COLO668 (cell line): ENCODE results near the gene DPY19L1.
"Not testable (repeated sequence)": the region's sequence is repeated elsewhere in the genome, so short reads cannot be mapped to it uniquely, and the experiment has no call there.

Experiments
- DNase-seq: peaks from one replicate; lab custom pipeline; 2025; ENCODE audit not compliant: unreplicated experiment; lab: John Stamatoyannopoulos, UW

DPY19L1 gene

DNA sequence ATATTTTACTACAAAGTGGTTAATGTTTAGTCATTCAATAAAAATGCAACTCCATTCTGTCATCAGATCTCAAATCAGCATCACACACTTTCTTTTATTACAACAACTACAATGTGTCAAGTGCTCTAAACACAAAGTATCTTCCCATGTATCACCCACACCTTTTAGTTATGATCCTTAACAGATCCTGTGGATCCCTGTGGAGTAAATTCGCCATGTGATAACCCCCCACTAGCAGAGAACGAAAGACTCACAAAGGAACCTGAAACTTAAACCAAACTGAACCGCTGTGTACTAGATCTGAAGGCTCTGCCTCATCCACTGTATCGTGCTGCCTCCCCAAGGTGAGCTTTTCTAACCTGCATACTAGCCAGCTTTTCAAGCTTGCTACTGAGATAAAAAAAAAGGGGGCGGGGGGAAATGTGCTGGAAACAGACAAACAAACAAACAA lies 1.7 kb downstream of the DPY19L1 start:
- peak; percentile 35 for DNase-seq

DNA sequence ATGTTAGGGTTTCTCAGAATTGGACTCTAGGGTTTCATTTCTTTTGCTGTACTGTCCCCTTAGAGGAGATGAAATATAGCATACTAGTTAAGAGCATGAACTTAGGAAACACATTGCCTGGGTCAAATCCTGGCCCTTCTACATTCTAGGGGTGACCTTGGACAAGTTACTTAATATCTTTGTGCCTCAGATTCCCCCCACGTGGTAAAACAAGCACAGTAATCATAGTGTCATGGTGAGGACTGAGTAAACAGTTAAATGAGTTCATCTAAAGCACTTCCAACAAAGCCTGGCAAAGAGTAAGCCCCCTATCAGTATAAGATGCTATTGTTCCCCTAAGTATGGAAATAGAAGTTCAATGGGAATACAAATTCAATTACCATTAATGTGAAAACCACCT lies 5.1 kb downstream of the DPY19L1 start:
- no peak for DNase-seq

DNA sequence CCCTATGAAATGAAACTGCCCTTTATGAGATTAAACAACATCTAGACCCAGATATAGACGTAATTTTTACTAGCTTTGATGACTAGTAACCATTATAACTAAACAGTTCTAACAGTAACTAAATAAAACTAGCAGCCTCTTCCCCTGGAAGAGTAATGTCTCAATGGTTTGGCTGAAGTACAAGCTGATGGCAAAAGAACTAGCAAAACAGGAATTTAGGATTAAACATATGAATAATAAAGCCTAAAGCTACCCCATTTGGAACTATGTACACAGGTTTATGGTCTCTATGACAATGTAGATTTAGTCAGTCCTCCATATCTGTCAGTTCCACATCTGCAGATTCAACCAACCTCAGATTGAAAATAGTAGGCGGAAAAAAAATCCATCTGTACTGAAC lies 6.4 kb downstream of the DPY19L1 start:
- DNase-seq, result no peak

GRCh38 chr7:35029311-35029710 lies 8.0 kb downstream of the DPY19L1 start:
- DNase-seq, result no peak

- no peak for DNase-seq
These were observed 11.1 kb downstream of the DPY19L1 start for GRCh38 chr7:35026150-35026549.

- DNase-seq, result no peak
These were observed 11.9 kb downstream of the DPY19L1 start for GRCh38 chr7:35025369-35025870.

DNA sequence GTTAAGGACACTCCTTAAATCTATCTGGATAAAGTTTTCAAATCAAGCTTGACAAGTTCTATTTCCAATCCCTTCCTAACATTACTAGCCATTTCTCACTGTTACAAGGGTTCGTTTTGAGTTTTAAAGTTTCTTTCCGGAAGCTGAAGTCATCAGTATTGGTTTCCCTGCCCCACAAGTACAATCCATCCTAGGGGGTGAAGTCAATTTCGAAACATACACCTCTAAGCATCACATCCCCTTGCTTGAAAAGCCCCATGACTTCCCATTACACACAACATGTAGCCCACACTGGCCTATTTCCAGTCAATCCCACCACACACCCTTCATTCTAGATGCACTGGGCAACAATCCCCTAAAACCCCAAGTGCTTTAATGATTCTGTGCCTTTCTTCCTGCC lies 13.0 kb downstream of the DPY19L1 start:
- no peak for DNase-seq

DNA sequence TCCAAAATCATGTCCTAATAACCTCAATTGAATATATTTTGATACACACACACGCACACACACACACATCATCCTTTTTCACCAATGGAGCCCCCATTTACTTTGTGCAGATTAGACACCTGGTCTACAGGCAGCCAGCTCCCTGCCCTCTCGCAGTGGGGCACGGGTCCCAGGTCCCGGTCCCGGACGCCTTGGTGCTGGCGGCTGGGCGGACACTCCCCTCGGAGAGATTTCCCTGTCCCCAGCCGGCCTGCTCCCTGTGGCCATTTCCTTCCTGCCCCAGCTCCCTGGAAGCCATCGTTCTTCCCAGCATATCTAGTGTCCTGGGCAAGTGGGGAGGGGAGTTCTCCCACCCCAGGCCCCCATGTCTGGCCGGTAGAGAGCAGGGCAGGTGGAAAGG lies 14.6 kb downstream of the DPY19L1 start:
- no peak for DNase-seq

DNA sequence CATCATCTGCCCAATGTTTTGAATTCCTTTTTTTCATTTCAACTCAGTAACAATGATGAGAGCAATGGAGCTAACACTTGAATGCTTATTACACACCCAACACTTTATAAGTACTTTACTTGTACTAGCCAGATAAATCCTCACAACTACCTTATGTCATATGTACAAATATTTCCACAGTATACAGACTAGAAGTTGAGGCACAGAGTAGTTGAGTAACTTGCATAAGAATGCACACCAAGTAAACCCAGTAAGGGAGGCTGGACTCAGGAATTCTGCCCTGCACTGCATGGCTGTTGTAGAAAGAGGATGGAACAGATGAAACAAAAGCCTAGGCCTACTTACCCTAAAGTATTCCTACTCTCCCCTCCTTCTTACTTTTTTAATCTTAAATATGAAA lies 15.8 kb downstream of the DPY19L1 start:
- DNase-seq, result no peak

GRCh38 chr7:35019801-35020200 lies 17.5 kb downstream of the DPY19L1 start:
- DNase-seq, result no peak

- no peak for DNase-seq
These were observed 18.0 kb downstream of the DPY19L1 start for GRCh38 chr7:35019179-35019729.

GRCh38 chr7:35015346-35015859 lies 21.9 kb downstream of the DPY19L1 start:
- DNase-seq, result no peak

- DNase-seq, result no peak
These were observed 25.1 kb downstream of the DPY19L1 start for GRCh38 chr7:35012160-35012559.

GRCh38 chr7:35011085-35011484 lies 26.2 kb downstream of the DPY19L1 start:
- DNase-seq, result no peak

DNA sequence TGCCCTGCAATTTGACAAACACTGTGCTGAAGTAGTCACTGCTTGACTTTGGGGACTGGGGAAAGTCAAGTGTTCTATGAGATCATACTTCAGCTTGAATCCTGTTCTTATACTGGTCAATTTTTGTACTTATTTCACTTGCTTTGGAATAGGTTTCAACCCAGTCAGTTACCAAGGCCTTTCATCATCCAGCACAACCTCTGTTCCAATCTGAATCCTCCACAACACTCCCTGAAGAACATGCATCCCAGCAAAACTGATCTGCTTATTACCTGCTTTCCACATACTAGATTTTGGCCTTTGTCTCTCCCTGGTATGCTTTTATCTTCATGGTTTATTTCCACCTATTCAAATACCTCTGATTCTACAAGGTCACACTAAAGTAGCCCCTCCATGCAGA lies 29.5 kb downstream of the DPY19L1 start:
- DNase-seq, result no peak

GRCh38 chr7:35004531-35005095 lies 32.7 kb downstream of the DPY19L1 start:
- no peak for DNase-seq

- peak; percentile 82 for DNase-seq
These were observed 33.5 kb downstream of the DPY19L1 start for GRCh38 chr7:35003679-35004303.

DNA sequence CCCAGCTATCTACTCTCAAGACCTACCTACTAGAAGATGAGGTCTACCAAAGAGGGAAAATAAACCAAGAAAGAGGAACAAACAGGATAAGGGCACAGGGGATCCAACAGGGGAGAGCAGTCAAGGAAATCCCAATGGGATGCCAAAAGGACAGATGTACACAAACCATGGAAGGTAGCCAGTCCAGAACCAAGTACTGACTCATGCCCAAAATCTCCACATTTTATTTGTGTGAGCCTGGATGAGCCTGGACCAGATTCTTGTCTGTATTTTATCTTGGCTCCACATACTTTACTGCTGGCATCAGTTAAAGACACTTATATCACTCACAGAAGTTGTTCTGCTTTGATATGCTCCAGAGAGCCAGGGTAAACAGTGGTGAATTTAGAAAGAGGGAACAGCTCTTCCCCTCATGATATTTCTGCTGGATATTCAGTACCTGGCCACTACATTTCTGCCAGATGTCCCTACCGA lies 34.1 kb downstream of the DPY19L1 start:
- not testable (repeated sequence) for DNase-seq

DNA sequence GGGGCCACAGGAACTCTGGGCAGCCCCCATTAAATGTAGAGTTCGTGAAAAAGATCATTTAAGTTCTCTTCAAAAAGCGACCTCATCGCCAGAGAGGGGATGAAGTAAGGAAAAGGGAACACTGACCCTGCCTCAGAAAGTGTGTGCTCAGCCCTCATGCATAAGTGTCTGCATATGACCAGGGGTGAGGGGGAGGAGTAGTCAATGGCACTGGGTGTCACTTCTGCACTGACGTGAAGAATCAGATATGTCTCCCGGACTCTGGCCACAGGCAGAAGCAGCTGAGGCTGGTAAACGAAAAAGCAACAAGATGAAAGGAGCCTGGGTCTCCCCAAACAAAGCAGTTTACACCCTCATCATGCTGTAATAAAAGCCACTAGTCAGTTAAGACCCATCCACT lies 39.0 kb downstream of the DPY19L1 start:
- DNase-seq, result not testable (repeated sequence)

DNA sequence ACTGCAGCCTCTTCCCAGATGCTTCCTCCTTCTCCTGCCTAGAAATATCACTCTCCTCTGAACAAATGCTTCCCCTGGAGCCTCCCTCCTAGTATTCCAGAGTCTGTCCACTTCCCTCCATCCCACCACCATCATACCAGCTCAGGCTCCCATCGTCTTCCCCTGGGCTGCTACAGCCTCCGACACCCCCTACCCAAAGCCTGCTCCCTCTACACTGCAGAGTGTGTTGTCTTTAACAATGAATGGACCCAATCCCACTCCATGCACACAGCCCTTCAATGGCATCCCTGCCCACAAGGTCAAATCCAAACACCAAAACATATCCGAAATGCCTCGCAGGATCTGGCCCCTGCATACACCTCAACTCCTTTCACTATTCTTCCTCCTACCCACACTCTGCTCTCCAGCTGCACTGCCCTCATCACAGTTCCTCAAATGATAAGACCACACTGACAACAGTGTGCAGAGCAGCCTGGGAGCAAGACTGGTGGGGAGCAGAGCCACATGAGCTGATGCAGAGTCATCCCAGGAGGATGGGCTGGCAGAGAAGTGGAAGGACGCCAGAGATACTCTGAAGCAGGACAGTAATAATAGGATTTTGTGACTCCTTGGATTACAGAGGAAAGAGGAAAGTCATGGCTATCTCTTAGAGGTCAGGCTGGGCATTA lies 40.7 kb downstream of the DPY19L1 start:
- not testable (repeated sequence) for DNase-seq

DNA sequence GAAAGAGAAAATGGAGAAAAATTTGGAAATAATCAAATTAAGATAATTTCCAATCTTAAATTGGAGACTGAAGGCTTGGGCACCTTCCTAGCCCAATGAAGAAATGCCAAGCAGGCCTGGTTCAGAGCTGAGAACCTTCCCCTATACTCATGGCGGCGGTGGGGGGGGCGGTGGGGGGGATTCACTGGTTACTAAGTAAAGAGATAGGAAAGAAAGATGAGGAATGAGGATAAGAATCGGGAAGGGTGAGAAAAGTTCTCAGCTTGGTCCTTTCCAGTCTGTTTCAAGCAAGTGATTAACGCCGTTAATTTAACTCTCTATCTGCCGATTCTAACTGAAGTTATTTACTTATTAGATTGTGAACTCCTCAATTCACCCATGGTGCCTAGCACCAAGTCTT lies 41.5 kb downstream of the DPY19L1 start:
- DNase-seq, result no peak
